GM12878 (cell line): Measurements from ENCODE around the gene SYNDIG1. TPM values are rescaled to one million over a fixed set of nuclear protein-coding genes. Genes with fewer than 3 reads are reported as not detected.

Experiments used
- ATAC-seq: fragments of 200-7000 bp; cut with Tn5 transposase; 3 replicates; pipeline ENCODE4 v1.9.1; 2020; ENCODE audit warnings: mild to moderate bottlenecking, moderate library complexity
- BruUV-seq: library from RNA; stranded (reverse); fragments of 400-500 nt; replicated peaks from 2 replicates; lab custom pipeline; 2021; lab: Mats Ljungman, UMichigan
- CTCF ChIA-PET: fragments of 300-600 bp; sonication (Branson Sonifier 250); formaldehyde crosslinking; extraction: SDS; loops from one replicate; lab custom pipeline; 2021; ENCODE audit warnings: inconsistent platforms; lab: Yijun Ruan, JAX
- POLR2A ChIA-PET: fragments of 350-600 bp; formaldehyde crosslinking; extraction: SDS; loops from one replicate; lab custom pipeline; 2021; ENCODE audit warnings: inconsistent platforms; lab: Charles Lee
- RAD21 ChIA-PET: fragments of 300-600 bp; sonication (Branson Sonifier 250); formaldehyde crosslinking; loops from one replicate; lab custom pipeline; 2023; ENCODE audit warnings: antibody characterized with exemption; ENCODE audit not compliant: unreplicated experiment; lab: Charles Lee
- SMC1A ChIA-PET: fragments of 300-600 bp; sonication (Branson Sonifier 250); formaldehyde crosslinking; loops from one replicate; lab custom pipeline; 2023; ENCODE audit not compliant: unreplicated experiment, uncharacterized antibody; lab: Charles Lee
- DNase-seq: peaks from one replicate; pipeline ENCODE4 v3.0.0-alpha.2; 2011; ENCODE audit warnings: low read depth, low spot score
- FAIRE-seq: peaks from 3 replicates; lab custom pipeline; 2011; peaks lifted over from hg19 to GRCh38; lab: Jason Lieb, UNC
- H2AFZ ChIP-seq: 2 replicates; pipeline ENCODE4 v1.6.0; 2011; ENCODE audit warnings: low read depth, low read length, control low read depth; ENCODE audit not compliant: control insufficient read depth
- H3K27ac ChIP-seq: 2 replicates; pipeline ENCODE4 v1.5.1; 2011; ENCODE audit warnings: control low read depth; ENCODE audit not compliant: control insufficient read depth, insufficient read depth
- H3K27me3 ChIP-seq, 2 experiments: replicated peaks in 1 of 2; 2 replicates each; pipeline versions ENCODE4 v1.6.0 to v1.6.1; 2011; ENCODE audit warnings: low read length in 1 of 2; ENCODE audit not compliant: control insufficient read depth in 2 of 2, insufficient read depth in 2 of 2
- H3K36me3 ChIP-seq, 2 experiments: 2 replicates each; pipeline ENCODE4 v1.5.1; 2011; ENCODE audit warnings: low read length in 1 of 2; ENCODE audit not compliant: control insufficient read depth in 2 of 2, insufficient read depth in 2 of 2
- H3K4me1 ChIP-seq: 2 replicates; pipeline ENCODE4 v1.6.1; 2011; ENCODE audit warnings: mild to moderate bottlenecking, low read length, moderate library complexity, mixed read lengths; ENCODE audit not compliant: control insufficient read depth, insufficient read depth
- H3K4me2 ChIP-seq: 2 replicates; pipeline ENCODE4 v1.6.0; 2011; ENCODE audit warnings: control low read depth; ENCODE audit not compliant: control insufficient read depth, insufficient read depth
- H3K4me3 ChIP-seq: fragments of 200-600 bp; sonication (generic); 2 replicates; pipeline ENCODE4 v1.5.1; 2016
- H3K79me2 ChIP-seq: 2 replicates; pipeline ENCODE4 v1.6.0; 2011; ENCODE audit warnings: low read length; ENCODE audit not compliant: control insufficient read depth, insufficient read depth
- H3K9ac ChIP-seq: 2 replicates; pipeline ENCODE4 v1.8.0; 2011; ENCODE audit warnings: low read length, control low read depth, mixed read lengths; ENCODE audit not compliant: control insufficient read depth, insufficient read depth
- H3K9me3 ChIP-seq: replicated peaks from 3 replicates; pipeline ENCODE4 v1.5.1; 2011; ENCODE audit warnings: mild to moderate bottlenecking, low read length; ENCODE audit not compliant: control insufficient read depth, insufficient read depth
- H4K20me1 ChIP-seq: 2 replicates; pipeline ENCODE4 v1.6.0; 2011; ENCODE audit not compliant: control insufficient read depth, insufficient read depth
- ATF3 ChIP-seq: IDR thresholded peaks from 2 replicates; pipeline ENCODE4 v1.6.1; 2011; ENCODE audit warnings: low read depth, mild to moderate bottlenecking, low read length, moderate library complexity, borderline replicate concordance; ENCODE audit errors: extremely low read depth
- BCL11A ChIP-seq: IDR thresholded peaks from 2 replicates; pipeline ENCODE4 v1.6.1; 2011; ENCODE audit warnings: low read depth, low read length
- BCL3 ChIP-seq: IDR thresholded peaks from 2 replicates; pipeline ENCODE4 v1.6.1; 2011; ENCODE audit warnings: borderline replicate concordance, low read depth, mild to moderate bottlenecking, moderate library complexity, low read length; ENCODE audit not compliant: insufficient read depth, poor library complexity, severe bottlenecking
- BHLHE40 ChIP-seq, 2 experiments: fragments of 450-650 bp in 1 of 2; IDR thresholded peaks; 2 replicates each; pipeline ENCODE4 v1.6.1; 2011 to 2017; ENCODE audit warnings: low read depth in 2 of 2, borderline replicate concordance in 1 of 2, improper control_type of control experiment in 1 of 2, low read length in 1 of 2, mild to moderate bottlenecking in 1 of 2
- GATAD2B ChIP-seq: fragments of 450-650 bp; conservative IDR thresholded peaks from 2 replicates; pipeline ENCODE4 v1.6.1; 2017; ENCODE audit warnings: low read depth, mild to moderate bottlenecking, moderate library complexity
- IRF4 ChIP-seq: IDR thresholded peaks from 2 replicates; pipeline ENCODE4 v1.6.1; 2011; ENCODE audit warnings: low read depth, low read length
- JUND ChIP-seq: IDR thresholded peaks from 2 replicates; pipeline ENCODE4 v1.6.1; 2012; ENCODE audit warnings: low read depth, mild to moderate bottlenecking, low read length, improper control_type of control experiment, moderate library complexity
- KAT2A ChIP-seq: conservative IDR thresholded peaks from 2 replicates; pipeline ENCODE4 v1.6.1; 2011; ENCODE audit warnings: low read depth, low read length; ENCODE audit not compliant: control insufficient read depth
- LARP7 ChIP-seq: fragments of 450-650 bp; IDR thresholded peaks from 2 replicates; pipeline ENCODE4 v1.6.1; 2017; ENCODE audit warnings: mild to moderate bottlenecking
- NFXL1 ChIP-seq: fragments of 450-650 bp; IDR thresholded peaks from 2 replicates; pipeline ENCODE4 v1.6.1; 2017; ENCODE audit warnings: antibody characterized with exemption, mild to moderate bottlenecking, borderline replicate concordance
- NFYA ChIP-seq: IDR thresholded peaks from 2 replicates; pipeline ENCODE4 v1.6.1; 2011; ENCODE audit warnings: low read depth, mild to moderate bottlenecking, low read length, improper control_type of control experiment, borderline replicate concordance
- NFYB ChIP-seq: IDR thresholded peaks from 2 replicates; pipeline ENCODE4 v1.6.1; 2011; ENCODE audit warnings: low read depth, mild to moderate bottlenecking, low read length, improper control_type of control experiment, moderate library complexity; ENCODE audit not compliant: insufficient read depth
- NR2C1 ChIP-seq: fragments of 450-650 bp; IDR thresholded peaks from 2 replicates; pipeline ENCODE4 v1.6.1; 2017; ENCODE audit warnings: antibody characterized with exemption, mild to moderate bottlenecking, moderate library complexity
- RAD51 ChIP-seq: fragments of 450-650 bp; IDR thresholded peaks from 2 replicates; pipeline ENCODE4 v1.6.1; 2016; ENCODE audit warnings: moderate library complexity, mild to moderate bottlenecking, inconsistent platforms
- SUPT20H ChIP-seq: IDR thresholded peaks from 2 replicates; pipeline ENCODE4 v1.6.1; 2011; ENCODE audit warnings: low read depth, mild to moderate bottlenecking, low read length, moderate library complexity, borderline replicate concordance; ENCODE audit not compliant: control insufficient read depth
- SUZ12 ChIP-seq: fragments of 200-600 bp; sonication (generic); IDR thresholded peaks from one replicate; pipeline ENCODE4 v1.6.1; 2018; ENCODE audit warnings: antibody characterized with exemption, mild to moderate bottlenecking; ENCODE audit not compliant: unreplicated experiment
- TCF3 ChIP-seq: IDR thresholded peaks from 2 replicates; pipeline ENCODE4 v1.6.1; 2012; ENCODE audit warnings: low read depth, mild to moderate bottlenecking, low read length, borderline replicate concordance; ENCODE audit not compliant: insufficient read depth
- WRNIP1 ChIP-seq: IDR thresholded peaks from 2 replicates; pipeline ENCODE4 v1.6.1; 2011; ENCODE audit warnings: low read depth, low read length, improper control_type of control experiment, borderline replicate concordance
- YY1 ChIP-seq: IDR thresholded peaks from 2 replicates; pipeline ENCODE4 v1.6.1; 2011; ENCODE audit warnings: low read depth, mild to moderate bottlenecking, low read length
- WGBS: methylation state at CpG from one replicate; pipeline ENCODE4 v1.1.6; 2016; ENCODE audit warnings: low lambda C conversion rate; ENCODE audit not compliant: insufficient replicate concordance, insufficient coverage; ENCODE audit errors: missing lambda C conversion rate; 5-methylcytosine and 5-hydroxymethylcytosine counted together
- in situ Hi-C: fragments of 300-500 bp; cut with MboI; formaldehyde crosslinking; loops from 9 replicates; pipeline ENCODE4 v1.14.3; 2018; ENCODE audit warnings: mixed read lengths
- intact Hi-C: fragments of 100-400 bp; cut with micrococcal nuclease; formaldehyde crosslinking; loops from one replicate; pipeline ENCODE4 v1.14.2; 2022; ENCODE audit not compliant: unreplicated experiment
- polyA plus RNA-seq, 11 experiments: library from polyadenylated mRNA; depleted of rRNA in 4 of 11; unstranded in 6 of 11; stranded (reverse) in 5 of 11; fragments of >200 nt; fragmentation: Nextera tagmentation in 4 of 11; fragmentation: Illumina TruSeq in 1 of 11; extraction: Ambion mirVana in 4 of 11; extraction: Trizol in 1 of 11; gene quantifications; 1 replicate in 1 of 11; 2 replicates in 10 of 11; pipeline versions ENCODE4 v1.2.1 to v1.2.3, GENCODE V29; 2011 to 2016; ENCODE audit warnings: inconsistent platforms in 2 of 11, missing spikeins in 2 of 11, low read depth in 1 of 11
- total RNA-seq, 4 experiments: library from RNA; depleted of rRNA in 3 of 4; stranded (reverse); fragments of >200 nt in 3 of 4; fragmentation: Illumina TruSeq in 1 of 4; extraction: Trizol in 1 of 4; gene quantifications; 2 replicates each; pipeline versions ENCODE4 v1.2.1 to v1.2.3, GENCODE V29; 2013 to 2021
- TF ChIP-seq, protein P1 (sequence below): fragments of 450-650 bp; IDR thresholded peaks from 2 replicates; pipeline ENCODE4 v1.6.1; 2014; ENCODE audit warnings: mild to moderate bottlenecking

Gene SYNDIG1
- total and polyA plus RNA-seq, 10 of the 15 experiments (the other 5 are each of a cell fraction or from before 2014, with no cell fraction given): not detected

DNA sequence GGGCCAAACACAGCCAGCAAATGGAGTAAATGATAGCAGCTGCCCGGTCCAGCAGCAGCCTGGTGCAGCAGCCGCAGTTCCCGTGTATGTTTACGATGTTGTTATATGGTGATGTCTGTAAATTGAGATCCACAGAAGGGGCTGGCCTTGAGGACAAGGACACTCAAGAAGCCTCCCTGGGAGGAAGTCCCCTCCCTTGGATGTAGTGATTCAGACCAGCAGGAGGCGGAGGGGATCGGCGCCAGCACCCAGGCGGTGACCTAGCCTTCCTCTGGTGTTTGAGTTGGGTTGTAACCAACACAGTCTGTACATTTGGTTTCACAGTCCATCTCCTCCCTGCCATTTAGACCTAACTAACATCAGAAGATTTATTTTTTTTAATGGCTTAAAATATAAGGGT is 187.8 kb downstream of the SYNDIG1 start:
- in situ Hi-C loops: no loop called here
- intact Hi-C loops: no loop called here
- H3K27ac ChIP-seq: no peak overlapping the region
- FAIRE-seq: no peak
- no peaks in the 10 kb centered on the region for H3K9me3 ChIP-seq
- DNase-seq: no peak
- WGBS: 86% methylated on average over 8 of the region's 8 CpGs
- no peaks in the 10 kb centered on the region for H3K4me1 ChIP-seq
- no peak for TF ChIP-seq BCL11A
- TF ChIP-seq BHLHE40 (IDR thresholded peaks at IDR 0.05; ENCODE audit: borderline replicate concordance in 1 of 2, low read depth in 2 of 2, low read length in 1 of 2): no peak
- no peak for TF ChIP-seq BCL3
- TF ChIP-seq GATAD2B: no peak
- no peak for TF ChIP-seq KAT2A
- TF ChIP-seq NR2C1: no peak
- no peak for TF ChIP-seq TCF3
- no peak for TF ChIP-seq WRNIP1
- TF ChIP-seq SUZ12: no peak
- TF ChIP-seq, protein P1, sequence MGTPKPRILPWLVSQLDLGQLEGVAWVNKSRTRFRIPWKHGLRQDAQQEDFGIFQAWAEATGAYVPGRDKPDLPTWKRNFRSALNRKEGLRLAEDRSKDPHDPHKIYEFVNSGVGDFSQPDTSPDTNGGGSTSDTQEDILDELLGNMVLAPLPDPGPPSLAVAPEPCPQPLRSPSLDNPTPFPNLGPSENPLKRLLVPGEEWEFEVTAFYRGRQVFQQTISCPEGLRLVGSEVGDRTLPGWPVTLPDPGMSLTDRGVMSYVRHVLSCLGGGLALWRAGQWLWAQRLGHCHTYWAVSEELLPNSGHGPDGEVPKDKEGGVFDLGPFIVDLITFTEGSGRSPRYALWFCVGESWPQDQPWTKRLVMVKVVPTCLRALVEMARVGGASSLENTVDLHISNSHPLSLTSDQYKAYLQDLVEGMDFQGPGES: no peak
- TF ChIP-seq RAD51: no peak
- TF ChIP-seq LARP7: no peak
- TF ChIP-seq JUND: no peak
- no peak for TF ChIP-seq IRF4
- TF ChIP-seq NFXL1: no peak
- no peak for TF ChIP-seq ATF3
- TF ChIP-seq NFYA: no peak
- no peak for TF ChIP-seq SUPT20H
- no peak for TF ChIP-seq NFYB
- TF ChIP-seq YY1: no peak
- no peaks in the 10 kb centered on the region; a peak in 1 of 4 replicates for H3K27me3 ChIP-seq
- ChIA-PET SMC1A (no interaction called here), RAD21 (no interaction called here), POLR2A (no interaction called here), CTCF (no interaction called here)
- no peaks in the 10 kb centered on the region for H3K36me3 ChIP-seq
- no peak overlapping the region for H3K4me2 ChIP-seq
- no peak overlapping the region for H3K9ac ChIP-seq
- H4K20me1 ChIP-seq: no peaks in the 10 kb centered on the region
- ATAC-seq: no peak
- H2AFZ ChIP-seq: no peak overlapping the region
- H3K79me2 ChIP-seq: no peaks in the 10 kb centered on the region
- no TSS peak for BruUV-seq
- no peak overlapping the region for H3K4me3 ChIP-seq
